ENCODE results near the gene MICAL1.

MICAL1 gene, protein sequence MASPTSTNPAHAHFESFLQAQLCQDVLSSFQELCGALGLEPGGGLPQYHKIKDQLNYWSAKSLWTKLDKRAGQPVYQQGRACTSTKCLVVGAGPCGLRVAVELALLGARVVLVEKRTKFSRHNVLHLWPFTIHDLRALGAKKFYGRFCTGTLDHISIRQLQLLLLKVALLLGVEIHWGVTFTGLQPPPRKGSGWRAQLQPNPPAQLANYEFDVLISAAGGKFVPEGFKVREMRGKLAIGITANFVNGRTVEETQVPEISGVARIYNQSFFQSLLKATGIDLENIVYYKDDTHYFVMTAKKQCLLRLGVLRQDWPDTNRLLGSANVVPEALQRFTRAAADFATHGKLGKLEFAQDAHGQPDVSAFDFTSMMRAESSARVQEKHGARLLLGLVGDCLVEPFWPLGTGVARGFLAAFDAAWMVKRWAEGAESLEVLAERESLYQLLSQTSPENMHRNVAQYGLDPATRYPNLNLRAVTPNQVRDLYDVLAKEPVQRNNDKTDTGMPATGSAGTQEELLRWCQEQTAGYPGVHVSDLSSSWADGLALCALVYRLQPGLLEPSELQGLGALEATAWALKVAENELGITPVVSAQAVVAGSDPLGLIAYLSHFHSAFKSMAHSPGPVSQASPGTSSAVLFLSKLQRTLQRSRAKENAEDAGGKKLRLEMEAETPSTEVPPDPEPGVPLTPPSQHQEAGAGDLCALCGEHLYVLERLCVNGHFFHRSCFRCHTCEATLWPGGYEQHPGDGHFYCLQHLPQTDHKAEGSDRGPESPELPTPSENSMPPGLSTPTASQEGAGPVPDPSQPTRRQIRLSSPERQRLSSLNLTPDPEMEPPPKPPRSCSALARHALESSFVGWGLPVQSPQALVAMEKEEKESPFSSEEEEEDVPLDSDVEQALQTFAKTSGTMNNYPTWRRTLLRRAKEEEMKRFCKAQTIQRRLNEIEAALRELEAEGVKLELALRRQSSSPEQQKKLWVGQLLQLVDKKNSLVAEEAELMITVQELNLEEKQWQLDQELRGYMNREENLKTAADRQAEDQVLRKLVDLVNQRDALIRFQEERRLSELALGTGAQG

DNA sequence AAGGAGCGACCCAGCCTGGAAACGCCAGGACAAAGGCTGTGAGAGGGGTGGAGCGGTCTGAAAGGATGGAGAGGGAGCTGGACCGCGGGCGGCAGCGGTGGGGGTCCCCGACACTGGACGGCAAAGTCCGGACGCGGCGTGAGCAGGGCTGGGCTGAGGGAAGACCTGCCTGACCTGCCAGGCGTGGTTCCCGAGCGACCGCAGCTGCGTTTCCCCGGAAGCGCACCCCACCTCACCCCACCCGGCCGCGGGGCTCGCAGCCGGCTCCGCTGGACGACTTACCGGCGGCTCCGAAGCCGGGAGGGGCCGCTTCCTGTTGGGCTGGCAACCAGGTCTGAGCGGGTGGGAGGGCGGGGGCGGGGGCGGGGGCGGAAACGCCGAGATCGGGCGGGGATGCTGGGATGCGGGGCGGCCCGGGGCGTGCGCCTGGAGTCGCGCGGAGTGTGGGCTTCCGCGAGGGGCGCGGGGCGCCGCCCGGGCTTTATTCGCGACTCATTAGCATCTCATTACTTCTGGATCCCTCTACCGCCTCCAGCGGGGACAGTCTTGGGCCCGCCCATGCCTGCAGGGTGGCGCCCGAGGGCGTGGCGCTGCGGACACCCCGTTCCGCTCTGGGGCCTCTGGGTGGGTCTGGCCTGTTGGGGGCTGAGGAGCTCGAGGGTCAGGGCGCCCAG lies at the start of gene MICAL1:
Gene MICAL1 (minus strand): TSS at position 336 of the 674 bp plus-strand sequence. CDS start 1,576 bp downstream, outside the sequence.
- peak; percentile 67 for DNase-seq (ENCODE audit: low spot score)

DNA sequence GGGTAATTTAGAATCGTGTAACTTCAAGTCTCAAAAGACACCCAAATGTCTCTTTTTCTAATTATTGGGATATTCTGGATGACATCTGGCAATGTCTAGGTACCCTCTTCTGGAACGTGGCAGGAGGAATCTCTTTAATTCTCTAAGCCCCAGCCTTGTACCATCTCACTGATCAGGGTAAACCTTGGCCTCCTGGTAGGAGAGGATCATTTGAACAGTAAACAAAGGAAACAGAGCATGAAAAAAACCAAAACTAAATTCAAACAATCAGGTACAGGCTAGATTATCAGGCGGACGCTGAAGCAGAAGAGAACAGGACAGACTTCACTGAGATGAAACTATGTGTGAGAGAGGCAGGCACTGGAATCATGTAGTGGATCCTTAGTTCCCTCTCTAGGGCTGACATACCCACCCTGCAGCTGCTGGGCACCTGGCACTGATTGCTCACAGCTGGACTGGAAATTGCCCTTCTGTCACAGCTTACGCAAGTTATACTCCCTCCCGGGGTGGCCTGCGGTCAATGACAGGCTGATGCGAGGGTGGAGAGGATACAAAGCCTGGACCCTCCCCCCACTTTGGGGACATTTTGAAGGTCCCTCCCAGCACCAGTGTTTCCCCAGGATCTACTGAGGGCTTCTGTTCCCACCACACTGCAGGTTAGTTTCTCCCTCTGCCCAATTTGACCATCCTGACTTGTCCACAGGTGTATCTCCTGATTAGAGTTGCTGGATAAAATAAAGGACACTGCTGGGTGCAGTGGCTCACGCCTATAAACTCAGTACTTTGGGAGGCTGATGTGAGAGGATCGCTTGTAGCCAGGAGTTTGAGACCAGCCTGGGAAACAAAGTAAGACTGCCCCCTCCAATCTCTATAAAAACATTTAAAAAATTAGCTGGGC lies 48.0 kb upstream of the MICAL1 start:
- no peak for DNase-seq (ENCODE audit: low spot score)

DNA sequence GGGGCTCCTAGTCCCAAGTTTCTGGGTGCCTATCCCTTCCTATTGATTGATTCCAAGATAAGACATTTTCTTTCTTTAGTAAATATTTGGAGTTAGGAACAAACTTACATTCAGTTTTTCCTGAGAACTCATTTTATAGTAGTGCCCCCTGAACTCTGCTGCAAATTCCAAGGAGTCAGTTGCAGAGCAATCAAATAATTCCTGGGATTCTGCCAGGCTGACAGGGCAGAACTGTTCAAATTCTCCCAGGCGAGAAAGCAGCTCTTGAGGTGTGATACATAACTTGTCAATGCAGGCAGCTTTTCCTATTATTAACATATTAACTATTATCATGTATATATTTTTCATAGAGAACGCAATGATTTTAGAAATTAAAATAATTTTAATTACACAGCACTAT lies 43.4 kb upstream of the MICAL1 start:
- DNase-seq (ENCODE audit: low spot score) = no peak

DNA sequence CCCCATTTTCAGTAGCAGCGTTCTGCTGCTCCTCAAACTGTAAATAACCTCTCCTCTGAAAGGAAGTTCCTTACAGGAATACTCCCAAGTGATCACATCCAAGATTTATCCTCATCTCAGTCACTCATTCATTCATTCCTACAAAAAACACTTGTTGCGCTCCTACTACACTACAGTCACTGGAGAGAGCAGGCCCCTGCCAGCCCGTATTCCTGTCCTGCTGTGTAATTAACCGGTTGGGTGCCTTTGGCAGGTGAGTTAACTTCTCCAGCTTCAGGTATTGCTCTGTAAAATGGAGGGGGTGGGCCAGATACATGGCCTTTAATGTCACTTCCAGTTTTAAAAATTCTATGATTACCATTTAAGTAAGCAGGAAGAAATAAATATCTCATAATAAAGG lies 42.5 kb upstream of the MICAL1 start:
- no peak for DNase-seq (ENCODE audit: low spot score)

DNA sequence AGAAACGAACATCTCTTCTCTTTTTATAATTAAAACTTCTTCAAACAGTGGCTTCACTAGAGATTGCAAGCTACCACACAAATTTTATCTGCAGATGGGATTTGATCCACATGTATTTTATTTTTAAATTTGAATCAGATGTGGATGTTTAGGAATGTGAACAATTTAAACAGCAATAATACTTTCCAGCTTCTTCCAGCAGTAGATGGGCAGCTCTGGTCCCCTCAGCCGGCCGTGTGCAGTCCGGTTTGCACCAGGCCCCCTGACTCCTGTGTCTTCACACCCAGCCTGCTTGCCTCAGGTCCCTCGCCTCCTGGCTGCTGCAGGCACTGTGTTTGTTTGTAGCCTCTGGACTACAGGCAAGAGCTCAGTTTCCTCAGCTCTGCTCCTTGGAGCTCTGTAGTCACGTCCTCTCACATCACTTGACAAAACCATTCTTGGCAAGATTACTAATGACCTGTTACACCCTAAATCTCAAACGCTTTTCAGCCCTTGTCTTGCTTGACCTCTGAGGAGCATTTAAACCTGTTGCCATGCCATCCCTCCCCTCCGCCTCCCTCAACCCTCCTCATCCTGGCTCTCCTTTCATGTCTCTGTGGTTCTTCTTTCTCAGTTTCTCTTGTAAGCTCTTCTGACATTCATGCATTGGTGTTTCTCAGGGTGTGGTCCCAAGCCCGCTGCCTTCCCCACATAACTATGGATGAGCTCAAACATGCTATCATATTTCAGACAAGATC lies 40.6 kb upstream of the MICAL1 start:
- no peak for DNase-seq (ENCODE audit: low spot score)

DNA sequence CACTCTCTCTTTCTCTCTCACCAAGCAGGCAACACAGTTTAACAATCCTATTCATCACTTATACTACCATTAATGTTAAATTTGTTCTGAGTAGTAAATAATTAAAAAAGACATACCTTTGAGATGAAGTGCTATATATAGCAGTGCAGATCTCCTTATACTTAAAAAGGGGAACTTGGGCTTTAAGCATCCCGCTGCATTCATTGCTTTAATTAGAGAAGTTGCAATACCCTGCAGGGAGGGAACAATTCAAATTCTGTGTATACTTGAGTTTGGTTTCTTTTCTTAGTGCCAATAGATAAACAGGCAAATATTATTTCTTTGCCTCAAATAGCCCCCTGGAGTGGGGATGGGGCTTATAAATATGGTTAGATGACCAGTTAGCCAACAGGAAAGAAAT lies 38.3 kb upstream of the MICAL1 start:
- DNase-seq (ENCODE audit: low spot score) = no peak

DNA sequence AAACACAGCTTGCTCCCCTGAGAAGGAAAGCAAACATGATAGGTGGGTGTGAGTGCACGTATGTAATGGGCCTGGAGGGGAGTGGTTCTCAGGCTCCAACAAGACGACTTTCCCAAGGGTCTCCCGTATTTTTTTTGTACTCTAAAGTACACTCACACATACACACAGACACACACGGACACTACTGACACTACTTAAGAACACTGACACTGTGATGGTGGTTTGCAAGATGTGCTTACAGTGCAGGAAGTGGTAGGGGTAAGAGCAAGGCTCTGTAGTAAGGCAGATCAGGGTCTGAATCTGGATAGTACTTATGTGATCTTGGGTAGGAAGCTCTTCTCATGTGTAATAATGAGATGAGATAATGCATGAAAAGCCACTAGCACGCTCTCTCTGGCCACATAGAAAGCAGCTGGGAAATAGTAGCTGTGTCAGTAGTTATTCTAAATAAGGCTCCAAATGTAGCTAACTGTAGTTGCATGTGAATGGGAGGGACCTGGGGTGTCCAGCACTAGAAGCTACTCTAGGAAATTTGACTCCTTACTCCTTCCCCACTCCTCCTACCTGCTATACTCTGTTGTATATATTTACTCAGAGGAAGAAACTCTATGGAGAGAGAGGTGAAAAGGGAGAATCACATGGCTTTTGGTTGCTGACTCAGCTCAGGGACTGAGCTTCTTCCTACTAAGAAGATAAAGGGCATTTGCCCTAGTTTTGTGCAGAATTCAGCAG lies 35.8 kb upstream of the MICAL1 start:
- no peak for DNase-seq (ENCODE audit: low spot score)

DNA sequence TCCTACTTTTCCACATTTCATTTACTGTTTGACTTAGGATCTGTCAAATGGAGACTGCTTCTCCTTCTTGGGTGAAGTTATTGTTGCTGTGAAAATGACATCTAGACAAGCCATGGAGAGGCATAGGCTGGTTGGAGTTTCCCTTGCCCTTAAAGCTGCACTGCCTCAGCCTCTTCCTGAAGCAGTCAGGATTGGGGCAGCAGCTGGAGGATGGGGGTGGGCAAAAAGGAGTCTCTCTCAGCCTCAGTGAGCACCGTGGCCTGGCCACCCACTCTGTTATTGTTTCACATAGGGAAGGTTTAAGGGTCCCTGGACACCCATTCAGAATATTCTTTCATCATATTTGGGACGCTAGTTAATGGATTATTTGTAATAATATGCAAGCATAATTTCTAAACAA lies 35.1 kb upstream of the MICAL1 start:
- DNase-seq (ENCODE audit: low spot score) = no peak

DNA sequence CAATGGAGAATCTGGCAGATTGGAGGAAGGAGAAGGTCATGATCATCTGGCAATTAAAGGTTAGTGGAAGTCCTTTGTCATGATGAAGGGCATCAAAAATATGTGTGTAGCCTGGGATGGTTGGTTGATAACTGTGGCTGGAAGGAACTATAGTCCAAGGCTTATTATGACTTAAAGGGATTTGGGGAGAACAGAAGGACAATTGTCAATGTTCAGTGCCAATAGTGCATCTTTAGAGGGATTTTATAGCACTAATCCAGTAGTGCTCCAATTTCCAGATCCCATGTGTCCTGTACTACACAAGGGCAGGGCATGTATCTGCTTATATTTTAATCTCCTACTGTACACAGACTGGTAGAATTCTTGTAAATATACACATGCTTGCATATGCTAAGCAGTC lies 32.4 kb upstream of the MICAL1 start:
- no peak for DNase-seq (ENCODE audit: low spot score)

DNA sequence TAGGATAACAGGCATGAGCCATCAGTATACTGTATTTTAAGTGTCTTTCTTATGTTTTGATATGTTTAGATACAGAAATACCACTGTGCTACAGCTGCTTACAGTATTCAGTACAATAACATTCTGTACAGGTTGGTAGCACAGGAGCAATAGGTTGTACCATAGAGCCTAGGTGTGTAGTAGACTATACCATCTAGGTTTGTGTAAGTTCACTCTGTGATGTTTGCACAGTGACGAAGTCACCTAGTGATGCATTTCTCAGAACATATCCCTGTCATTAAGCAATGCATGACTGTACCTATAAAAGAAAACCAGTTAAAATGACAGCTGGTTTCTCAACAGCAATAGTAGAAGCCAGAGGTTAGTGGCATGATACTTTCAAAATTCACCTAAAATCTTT lies 30.5 kb upstream of the MICAL1 start:
- DNase-seq (ENCODE audit: low spot score) = no peak

DNA sequence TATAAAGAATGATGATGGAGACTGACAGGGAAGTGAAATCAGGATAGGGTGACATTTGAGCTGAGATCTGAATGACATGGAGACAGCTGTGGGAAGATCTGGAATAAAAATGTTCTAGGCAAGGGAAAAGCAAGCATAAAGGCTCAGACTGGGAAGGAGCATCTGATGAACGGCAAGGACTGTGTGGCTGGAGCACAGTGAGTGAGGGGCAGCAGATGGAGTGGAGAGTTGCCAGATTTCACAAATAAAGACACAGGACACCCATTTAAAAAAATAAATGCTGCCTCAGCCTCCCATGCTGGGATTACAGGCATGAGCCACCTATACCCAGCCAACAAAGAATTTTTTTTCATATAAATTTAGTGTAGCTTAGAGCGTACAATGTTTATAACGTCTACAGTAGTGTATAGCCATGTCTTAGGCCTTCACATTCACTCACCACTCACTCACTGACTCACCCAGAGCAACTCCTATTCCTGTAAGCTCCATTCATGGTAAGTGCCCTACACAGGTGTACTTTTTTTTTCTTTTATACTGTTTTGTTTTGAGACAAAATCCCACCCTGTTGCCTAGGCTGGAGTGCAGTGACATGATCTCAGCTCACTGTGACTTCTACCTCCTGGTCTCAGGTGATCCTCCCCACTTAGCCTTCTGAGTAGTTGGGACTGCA lies 29.8 kb upstream of the MICAL1 start:
- no peak for DNase-seq (ENCODE audit: low spot score)

DNA sequence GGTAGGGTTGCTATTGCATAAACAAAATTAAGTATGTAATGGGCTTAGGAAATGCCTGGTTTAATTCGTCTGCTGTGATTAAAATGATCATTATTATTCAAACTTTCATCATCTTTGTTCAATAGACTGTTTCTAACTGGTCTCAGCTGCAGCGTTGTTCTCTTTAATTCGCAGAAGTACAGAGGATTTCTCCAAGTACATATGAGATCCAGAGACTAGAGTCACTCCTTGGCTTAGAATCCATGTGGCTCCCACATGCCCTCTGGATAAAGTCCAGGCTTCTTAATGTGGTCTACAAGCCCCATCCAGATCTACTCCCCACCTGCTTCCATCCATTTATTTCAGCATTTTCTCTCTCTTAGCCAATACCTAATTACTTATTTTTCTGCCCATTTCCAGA lies 28.6 kb upstream of the MICAL1 start:
- DNase-seq (ENCODE audit: low spot score) = no peak

DNA sequence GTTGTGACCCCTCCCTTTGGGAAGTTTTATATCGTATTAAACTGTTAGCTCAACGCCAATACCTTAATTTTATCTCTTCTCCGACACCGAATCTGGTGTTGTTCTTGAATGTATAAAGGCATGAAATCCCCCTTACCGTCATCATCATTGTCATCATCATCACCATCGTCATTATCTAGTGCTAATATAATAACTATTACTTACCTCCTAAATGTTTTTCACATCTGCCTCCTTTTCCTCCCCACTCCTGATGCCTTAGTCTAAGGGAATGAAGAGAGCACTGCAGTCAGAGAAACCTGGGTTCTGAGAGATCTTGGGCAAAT lies 28.1 kb upstream of the MICAL1 start:
- no peak for DNase-seq (ENCODE audit: low spot score)

DNA sequence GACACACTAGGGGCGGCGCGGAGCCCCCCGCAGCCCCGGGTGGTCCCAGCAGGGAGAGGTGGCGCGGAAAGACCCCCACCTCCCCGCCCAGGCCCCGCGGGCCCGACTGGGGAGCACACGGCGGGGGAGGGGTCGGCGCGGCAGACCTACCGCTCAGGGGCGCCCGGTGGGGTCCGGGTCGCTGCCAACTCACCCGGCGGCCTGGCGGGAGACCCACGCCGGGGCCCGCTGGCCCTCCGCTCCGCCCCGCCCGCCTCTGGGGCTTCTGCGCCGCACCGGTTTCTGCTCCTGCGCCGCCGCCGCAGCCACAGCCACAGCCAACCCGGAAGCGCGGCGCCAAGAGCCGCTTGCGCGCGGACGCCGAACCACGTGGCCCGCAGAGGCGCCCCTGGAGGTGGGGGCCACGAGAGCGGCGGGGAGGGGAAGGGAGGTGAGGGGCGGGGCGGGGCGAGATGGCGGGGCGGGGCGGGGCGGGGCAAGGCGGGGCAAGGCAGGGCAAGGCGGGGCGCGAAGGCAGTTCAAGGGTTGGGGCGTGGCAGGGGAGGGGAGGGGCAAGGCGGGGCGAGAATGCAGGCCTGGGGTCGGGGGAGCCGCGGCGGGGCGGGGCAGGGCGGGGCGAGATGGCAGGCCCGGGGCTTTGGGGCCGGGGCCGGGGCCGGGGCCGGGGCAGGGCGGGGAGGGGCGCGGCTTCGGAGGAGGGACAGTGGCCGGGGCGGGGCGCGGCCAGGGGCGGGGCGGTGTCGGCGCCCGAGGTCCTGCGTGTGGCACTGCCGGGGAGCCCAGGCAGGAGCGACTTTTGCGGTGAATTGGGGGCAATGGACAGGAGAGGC lies 27.5 kb upstream of the MICAL1 start, which contains the start of gene ZBTB24:
Gene ZBTB24 (minus strand): TSS at position 315 of the 830 bp plus-strand sequence. CDS start 1,193 bp downstream, outside the sequence.
- DNase-seq (ENCODE audit: low spot score) = peak; percentile 93

DNA sequence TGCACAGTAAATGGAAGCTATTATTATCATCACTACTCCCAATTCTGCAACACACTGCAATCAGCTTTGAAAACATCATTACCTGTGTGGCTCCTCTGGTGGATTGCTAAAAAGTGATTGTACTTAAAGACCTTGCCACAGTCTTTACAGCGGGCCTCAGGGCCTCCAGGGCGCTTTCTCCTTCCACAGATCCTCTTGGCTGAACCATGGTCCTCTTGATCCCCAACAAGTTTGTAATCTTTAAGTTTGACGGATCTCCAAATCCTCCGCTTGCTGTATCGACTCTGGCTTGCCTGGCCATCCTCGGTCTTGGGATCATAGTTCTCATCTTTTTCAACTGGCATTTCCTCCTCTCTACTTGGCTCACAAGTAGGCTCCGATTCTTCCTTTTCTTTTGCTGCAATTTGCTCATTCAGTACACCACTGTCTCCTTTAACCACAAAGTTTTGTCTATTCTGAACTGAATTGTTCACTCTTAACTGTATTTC lies 25.5 kb upstream of the MICAL1 start:
- no peak for DNase-seq (ENCODE audit: low spot score)

DNA sequence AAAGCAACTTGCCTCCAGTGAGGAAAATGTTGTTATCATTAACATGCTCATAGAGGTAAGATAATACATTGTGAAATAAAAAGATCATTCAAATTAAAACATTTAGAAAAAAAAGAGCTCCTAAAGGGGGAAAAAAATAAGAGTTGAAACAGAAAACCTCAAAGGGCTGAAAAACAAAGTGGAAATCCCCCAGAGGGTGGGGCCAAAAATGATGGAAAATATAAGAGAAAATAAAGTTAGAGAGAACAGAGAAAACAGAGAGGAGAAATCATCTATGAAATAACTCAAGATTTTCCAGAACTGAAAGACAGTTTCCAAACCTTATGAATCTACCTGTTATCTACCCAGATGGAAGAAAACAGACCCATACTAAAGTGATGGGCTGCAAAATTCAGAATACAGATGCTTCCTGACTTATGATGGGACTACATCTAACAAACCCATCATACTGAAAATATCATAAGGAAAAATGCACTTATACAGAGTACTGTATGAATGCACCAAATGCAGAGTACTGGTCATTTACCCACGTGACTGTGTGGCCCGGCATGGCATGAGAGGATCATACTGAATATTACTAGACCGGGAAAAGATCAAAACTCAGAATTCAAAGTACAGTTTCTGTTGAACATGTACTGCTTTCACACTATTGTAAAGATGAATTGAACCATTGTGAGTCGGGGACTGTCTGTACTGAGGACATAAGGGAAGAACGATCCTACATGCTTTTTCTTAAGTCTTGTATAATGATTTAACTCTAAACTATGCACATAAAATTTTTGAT lies 23.5 kb upstream of the MICAL1 start:
- no peak for DNase-seq (ENCODE audit: low spot score)

DNA sequence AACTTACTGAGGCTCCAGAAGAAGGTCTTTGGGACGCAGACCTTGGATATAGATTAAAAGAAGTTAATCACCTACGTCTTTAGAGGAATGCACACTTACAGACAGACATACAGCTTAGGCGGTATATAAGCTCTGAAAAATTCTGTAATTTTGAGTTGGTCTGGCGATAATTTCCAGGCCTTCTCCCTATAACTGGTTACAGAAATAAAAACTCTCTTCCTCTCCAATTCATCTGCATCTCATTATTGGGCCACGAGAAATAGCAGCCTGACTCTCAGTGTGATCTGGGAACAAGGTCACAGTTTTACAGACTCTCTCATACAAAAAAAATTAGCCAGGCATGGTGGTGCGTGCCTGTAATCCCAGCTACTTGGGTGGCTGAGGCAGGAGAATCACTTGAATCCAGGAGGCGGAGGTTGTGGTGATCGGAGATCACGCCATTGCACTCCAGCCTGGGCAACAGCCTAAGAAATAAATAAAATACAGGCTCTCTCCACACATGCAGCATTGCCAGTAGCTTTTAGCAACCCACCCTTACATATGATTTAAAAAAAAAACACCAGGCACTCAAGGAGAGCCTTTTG lies 22.7 kb upstream of the MICAL1 start:
- DNase-seq (ENCODE audit: low spot score) = no peak
